Mammary epithelial cell (primary cell): ENCODE results near the gene SERPINI1.

Source experiments
- EZH2 ChIP-seq: IDR thresholded peaks from 2 replicates; pipeline ENCODE4 v1.6.1; 2012; ENCODE audit warnings: low read length, inconsistent platforms, borderline replicate concordance
- TF ChIP-seq, protein P1 (sequence below), 2 donors: IDR thresholded peaks in 1 of 2; conservative IDR thresholded peaks in 1 of 2; 2 replicates each; pipeline ENCODE4 v1.5.1; 2011 to 2012; ENCODE audit warnings: inconsistent platforms in 2 of 2, low read length in 2 of 2, mild to moderate bottlenecking in 2 of 2, control low read depth in 1 of 2, low read depth in 1 of 2; ENCODE audit not compliant: insufficient read depth in 1 of 2; ENCODE audit errors: extremely low read depth in 1 of 2

DNA sequence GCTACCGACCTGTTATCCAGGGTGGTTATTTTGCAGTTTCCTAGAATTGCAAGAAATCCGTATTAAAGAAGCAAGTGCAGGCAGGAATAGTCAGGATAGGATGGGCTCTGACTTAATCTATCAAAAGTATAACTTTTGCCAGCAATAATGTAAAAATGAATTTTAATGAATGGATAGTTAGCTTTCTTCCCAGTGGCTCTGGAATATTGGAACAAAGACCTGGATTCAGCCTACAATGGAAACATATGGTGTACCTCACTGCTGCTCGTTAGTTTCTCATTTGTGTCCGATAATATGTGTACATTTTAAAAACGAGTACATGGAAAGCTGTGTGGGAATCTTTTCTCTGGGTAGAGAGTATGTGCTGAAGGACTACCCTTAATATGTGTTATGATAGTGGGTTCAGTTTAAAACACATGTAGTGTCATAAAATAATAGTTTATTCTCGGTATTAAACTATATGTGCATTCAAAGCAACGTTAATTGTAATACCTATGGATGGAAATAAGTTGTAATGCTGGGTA, 805 bp downstream of the SERPINI1 start:
- TF ChIP-seq, protein P1, sequence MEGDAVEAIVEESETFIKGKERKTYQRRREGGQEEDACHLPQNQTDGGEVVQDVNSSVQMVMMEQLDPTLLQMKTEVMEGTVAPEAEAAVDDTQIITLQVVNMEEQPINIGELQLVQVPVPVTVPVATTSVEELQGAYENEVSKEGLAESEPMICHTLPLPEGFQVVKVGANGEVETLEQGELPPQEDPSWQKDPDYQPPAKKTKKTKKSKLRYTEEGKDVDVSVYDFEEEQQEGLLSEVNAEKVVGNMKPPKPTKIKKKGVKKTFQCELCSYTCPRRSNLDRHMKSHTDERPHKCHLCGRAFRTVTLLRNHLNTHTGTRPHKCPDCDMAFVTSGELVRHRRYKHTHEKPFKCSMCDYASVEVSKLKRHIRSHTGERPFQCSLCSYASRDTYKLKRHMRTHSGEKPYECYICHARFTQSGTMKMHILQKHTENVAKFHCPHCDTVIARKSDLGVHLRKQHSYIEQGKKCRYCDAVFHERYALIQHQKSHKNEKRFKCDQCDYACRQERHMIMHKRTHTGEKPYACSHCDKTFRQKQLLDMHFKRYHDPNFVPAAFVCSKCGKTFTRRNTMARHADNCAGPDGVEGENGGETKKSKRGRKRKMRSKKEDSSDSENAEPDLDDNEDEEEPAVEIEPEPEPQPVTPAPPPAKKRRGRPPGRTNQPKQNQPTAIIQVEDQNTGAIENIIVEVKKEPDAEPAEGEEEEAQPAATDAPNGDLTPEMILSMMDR (conservative IDR thresholded peaks at IDR 0.05 in 1 of 2, IDR thresholded peaks at IDR 0.05 in 1 of 2; ENCODE audit: extremely low read depth in 1 of 2, insufficient read depth in 1 of 2, low read depth in 1 of 2, low read length in 2 of 2), result no peak
- no peak for TF ChIP-seq EZH2
